Measurements from ENCODE around the gene RILPL1.
"Not testable (repeated sequence)": the region's sequence is repeated elsewhere in the genome, so short reads cannot be mapped to it uniquely, and the experiment has no call there.

RILPL1 gene

GRCh38 chr12:123528858-123529257 is 4.7 kb downstream of the RILPL1 start:
- DNase-seq: no peak

GRCh38 chr12:123526542-123527080 is 6.9 kb downstream of the RILPL1 start:
- DNase-seq: no peak

- no peak for DNase-seq
These were observed 9.1 kb downstream of the RILPL1 start for GRCh38 chr12:123524378-123524777.

GRCh38 chr12:123523518-123523917 is 10.0 kb downstream of the RILPL1 start:
- DNase-seq: no peak

- DNase-seq: no peak
These were observed 11.4 kb downstream of the RILPL1 start for GRCh38 chr12:123522164-123522563.

GRCh38 chr12:123520567-123521474 is 12.7 kb downstream of the RILPL1 start:
- no peak for DNase-seq

- peak; percentile 22 for DNase-seq
These were observed 14.1 kb downstream of the RILPL1 start for GRCh38 chr12:123519141-123520001.

- DNase-seq: no peak
These were observed 17.2 kb downstream of the RILPL1 start for GRCh38 chr12:123516216-123516780.

GRCh38 chr12:123514582-123515221 is 18.8 kb downstream of the RILPL1 start:
- not testable (repeated sequence) for DNase-seq

GRCh38 chr12:123513805-123514204 is 19.7 kb downstream of the RILPL1 start:
- DNase-seq: no peak

- DNase-seq: no peak
These were observed 20.5 kb downstream of the RILPL1 start for GRCh38 chr12:123512838-123513665.

GRCh38 chr12:123506843-123507236 is 26.7 kb downstream of the RILPL1 start:
- DNase-seq: no peak

GRCh38 chr12:123506059-123506842 is 27.3 kb downstream of the RILPL1 start:
- DNase-seq: no peak

- no peak for DNase-seq
These were observed 31.3 kb downstream of the RILPL1 start for GRCh38 chr12:123502163-123502704.

- no peak for DNase-seq
These were observed 34.2 kb downstream of the RILPL1 start for GRCh38 chr12:123499332-123499731.

GRCh38 chr12:123498126-123498825 is 35.2 kb downstream of the RILPL1 start:
- no peak for DNase-seq

- no peak for DNase-seq
These were observed 36.5 kb downstream of the RILPL1 start for GRCh38 chr12:123497065-123497464.

- DNase-seq: no peak
These were observed 39.2 kb downstream of the RILPL1 start for GRCh38 chr12:123494124-123494851.
